Activated naive CD4-positive, alpha-beta T cell (primary cell): ENCODE data around the gene GLRX.

Experiments used
- DNase-seq, 4 experiments: peaks; one replicate each; lab custom pipeline; 2025; lab: John Stamatoyannopoulos, UW

GLRX gene, protein sequence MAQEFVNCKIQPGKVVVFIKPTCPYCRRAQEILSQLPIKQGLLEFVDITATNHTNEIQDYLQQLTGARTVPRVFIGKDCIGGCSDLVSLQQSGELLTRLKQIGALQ

DNA sequence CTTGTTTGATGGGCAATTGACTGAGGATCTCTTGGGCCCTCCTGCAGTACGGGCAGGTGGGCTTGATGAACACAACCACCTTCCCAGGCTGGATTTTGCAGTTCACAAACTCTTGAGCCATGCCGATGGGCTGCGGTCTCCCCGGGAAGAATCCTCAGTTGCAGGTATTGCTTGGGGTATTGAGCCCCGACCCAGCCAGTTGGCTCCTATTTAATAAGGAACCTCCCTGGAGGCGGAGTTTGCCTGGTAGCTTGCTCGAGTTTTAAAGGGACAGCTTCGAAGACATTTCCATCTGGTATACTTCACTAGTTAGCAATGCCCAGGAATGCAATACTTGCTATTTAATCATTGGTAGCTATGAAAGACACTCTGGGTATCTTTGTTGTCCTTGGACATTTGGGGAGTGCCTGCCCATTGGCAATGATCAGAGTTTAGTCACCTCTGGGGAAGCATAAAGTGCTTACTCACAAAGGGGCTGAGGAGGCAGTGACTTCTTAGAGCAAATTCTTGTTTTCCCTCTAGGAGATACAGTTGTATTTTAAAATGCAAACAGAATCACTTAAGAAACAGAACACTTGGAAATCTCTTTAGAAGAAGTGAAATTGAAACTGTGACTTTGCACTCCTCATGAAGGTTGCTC is at the start of gene GLRX:
GLRX (minus strand) TSS at position 185 of the 640 bp plus-strand sequence; CDS start at position 121, 64 bp downstream.
- peak in 2 of 4 experiments; percentile 26 to 38 for DNase-seq

DNA sequence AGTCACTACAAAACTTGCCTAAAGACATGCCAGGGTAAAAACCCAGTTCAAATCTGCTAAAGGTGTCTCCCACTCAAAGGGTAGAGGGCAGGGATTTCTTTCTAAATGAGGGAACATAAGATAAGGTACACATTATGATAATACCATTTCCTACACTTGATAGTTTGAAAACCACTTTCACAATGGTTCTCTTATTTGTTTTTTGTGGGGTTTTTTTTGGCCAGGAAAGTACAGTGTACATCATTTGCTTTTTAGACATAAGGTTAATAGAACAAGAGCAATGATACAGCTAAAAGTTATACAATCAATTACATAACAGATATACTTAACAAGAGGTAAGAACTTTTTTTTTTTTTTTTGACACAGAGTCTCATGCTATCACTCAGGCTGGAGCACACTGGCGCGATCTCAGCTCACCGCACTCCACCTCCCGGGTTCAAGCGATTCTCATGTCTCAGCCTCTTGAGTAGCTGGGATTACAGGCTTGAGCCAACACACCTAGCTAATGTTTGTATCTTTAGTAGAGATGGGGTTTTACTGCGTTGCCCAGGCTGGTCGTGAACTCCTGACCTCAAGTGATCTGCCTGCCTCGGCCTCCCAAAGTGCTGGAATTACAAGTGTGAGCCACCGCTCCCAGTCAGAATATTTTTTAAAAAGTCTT is 48.8 kb upstream of the GLRX start:
- DNase-seq = no peak

DNA sequence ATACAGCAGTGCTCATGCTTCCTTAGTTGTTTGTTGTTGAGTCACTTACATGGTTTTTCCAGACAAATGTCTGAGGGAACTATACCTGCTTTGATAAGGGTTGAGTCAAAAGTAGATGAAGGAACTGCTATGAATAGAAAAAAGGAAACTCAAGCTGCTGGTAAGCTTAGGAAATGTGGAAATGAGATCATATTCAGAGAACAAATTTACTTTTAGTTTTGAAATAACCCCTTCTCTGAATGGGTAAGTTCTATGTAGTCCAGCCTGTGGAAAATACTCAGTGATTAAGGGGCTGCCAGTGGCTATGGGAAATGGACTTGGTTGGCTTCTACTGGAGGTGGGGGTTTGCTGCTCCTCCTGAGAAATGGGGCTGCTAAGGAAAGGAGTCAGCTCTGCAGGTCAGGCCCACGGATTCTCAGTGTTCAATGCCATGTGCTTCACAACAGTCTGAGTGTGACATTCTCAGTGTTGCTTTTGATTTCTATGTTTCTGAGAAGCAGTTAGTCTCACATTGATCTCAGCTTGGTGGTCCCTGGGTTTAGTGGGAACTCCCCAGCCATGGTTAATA is 47.7 kb upstream of the GLRX start:
- peak in 1 of 4 experiments; percentile 4 for DNase-seq

DNA sequence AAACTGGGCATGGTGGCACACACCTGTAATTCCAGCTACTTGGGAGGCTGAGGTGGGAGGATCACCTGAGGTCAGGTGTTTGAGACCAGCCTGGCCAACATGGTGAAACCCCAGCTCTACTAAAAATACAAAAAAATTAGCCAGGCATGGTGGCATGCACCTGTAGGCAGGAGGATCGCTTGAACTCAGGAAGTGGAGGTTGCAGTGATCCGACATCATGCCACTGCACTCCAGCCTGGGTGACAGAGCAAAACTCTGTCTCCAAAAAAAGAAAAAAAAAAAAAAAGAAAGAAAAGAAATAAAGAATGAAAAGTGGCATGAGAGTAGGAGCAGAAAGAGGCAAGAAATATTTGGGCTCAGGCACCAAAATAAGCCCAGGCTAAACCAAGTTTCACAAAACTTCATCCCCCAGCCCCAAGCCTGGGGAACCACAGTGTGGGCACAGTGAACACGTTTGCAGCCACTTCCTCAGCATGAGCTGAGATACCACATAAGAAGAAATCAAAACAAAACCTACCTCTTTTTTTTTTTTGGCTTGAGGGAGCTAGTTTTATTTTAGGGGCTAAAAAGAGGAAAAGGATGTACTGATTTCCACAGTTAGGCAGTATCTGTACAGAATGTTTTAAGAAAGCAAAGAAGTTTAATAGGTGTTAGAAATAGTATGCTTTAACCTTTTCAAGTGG is 46.8 kb upstream of the GLRX start:
- DNase-seq = peak in 2 of 4 experiments; percentile 25 to 26

DNA sequence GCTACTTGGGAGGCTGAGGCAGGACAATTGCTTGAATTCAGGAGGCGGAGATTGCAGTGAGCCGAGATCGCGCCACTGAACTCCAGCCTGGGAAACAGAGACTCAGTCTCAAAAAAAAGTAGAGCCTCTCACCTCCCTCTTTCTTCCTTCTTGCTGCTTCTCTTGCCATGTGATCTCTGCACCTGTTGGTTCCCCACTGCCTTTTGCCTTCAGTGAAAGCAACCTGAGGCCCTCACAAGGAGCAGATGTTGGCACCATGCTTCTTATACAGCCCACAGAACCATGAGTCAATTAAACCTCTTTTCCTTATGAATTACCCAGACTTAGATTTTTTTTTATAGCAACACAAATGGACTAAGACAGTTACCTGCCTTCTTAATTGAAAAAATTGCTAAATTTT is 45.6 kb upstream of the GLRX start:
- no peak for DNase-seq

DNA sequence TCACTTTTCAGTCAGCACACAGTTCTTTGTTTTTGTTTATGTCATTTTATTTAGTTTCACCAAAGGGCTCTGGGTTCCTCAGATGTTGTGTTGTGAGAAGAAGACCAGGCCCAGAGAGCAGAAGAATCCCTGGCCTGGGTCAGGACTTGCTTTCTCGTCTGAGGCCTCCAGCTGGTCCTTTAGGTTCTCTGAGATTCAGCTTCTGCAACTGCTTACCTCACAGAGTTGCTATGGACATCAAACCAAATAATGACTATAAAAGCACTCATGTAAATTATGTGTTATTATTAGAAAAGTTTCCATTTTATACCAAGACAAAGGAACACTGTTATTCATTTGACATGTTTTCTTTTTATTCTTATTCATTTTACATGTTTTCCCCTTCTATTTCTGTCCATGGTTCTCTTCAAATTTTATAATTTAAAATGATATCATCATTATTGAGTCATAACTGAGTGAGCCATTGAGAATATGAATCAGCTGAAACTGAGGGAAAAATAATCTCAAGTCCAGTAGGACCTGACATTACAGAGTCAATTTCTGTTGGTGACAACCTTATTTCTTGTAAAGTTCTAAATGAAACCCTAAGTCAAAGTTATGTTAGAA is 44.0 kb upstream of the GLRX start:
- no peak for DNase-seq

DNA sequence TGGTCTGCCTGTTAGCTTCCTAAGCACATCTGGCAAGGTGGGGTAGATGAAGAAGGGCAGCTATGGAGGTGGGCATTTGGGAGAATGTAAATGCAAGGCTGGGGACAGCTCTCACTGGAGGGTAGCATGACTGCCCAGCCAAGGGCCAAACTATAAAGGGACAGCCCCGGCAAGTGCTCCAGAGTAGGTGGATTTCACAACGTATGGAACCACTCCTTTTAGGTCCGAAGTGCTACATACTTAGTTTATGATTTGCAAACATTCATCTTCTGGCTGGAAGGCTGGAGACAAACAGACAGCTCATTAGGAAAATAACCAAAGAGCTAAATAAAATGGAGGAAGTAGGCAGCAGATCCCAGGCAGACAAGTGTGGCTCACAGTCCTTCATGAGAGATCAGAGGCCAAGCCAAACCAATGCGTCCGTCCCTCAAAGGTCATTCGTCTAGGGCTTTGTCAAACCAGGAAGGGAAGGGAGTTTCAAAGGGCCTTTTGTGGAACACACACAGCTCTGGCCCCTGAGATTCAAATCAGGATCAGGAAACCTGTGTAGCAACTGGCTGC is 42.5 kb upstream of the GLRX start:
- DNase-seq = no peak

DNA sequence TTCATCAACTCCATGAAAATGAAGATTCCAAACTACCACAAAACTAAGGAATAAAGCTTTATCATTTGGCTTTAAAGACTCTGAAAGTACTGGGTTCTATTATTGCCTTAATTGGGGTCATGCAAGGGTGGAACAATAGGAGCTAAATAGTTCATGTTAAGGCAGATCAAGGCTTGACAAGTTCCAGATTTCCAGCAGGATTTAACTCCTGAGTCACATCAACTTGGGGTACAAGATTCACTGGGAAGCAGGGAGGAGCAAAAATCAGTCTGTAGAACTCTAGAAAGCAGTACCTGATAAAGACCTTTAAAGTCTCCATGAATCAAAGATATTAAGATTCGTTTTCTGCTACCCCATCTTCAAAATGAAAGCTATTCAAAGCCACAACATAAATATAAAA is 41.9 kb upstream of the GLRX start:
- no peak for DNase-seq

DNA sequence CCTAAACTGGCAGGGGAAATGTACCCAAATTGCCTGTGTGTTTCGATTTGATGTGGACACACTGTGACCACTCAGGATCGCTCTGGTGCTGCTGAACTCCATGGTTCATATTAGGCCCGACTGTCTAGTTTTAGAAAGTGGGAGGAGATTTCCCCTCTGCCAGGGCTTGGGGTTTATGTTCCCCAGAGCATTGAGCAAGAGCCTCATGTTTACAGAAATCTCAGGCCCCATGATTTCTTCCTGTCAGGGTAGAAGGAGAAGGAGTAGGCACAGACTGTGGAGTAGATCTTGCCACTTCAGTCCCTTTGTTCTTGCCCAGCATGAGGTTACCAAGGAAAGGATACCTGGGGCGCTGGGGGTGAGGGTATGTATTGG is 40.8 kb upstream of the GLRX start:
- no peak for DNase-seq

DNA sequence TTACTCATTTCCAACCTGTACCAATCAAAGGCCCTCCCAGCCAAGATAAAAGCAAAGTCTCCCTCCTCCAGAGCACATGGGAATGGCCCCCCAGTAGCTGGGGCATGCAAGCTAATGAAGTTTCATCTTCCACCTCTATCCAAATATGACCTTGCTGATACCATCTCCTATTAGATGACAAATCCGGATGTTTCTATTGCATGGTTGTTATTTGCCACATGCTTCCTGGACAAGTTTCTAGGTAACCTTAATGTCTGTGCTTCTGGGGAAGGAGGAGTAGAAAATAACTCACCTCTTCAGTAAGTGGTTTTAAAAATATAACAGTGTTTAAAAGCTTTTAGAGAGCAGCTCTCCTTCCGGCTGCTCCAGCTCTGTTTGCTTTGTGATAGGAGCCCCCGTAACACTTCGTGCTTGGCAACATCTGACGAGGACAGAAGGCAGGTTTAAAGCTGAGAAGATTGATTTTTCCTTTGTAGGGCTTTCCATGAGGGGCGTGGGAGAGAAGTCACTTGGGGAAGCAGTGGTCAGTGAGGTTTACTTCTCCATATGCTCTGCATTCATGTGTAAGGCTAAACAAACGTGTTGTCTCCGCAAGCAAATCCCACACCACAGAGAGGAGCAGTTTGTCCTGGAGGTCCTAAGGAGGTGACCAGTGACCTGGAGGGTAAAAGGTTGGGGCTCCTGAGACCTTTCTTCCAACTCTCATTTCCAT is 40.3 kb upstream of the GLRX start:
- DNase-seq = no peak

DNA sequence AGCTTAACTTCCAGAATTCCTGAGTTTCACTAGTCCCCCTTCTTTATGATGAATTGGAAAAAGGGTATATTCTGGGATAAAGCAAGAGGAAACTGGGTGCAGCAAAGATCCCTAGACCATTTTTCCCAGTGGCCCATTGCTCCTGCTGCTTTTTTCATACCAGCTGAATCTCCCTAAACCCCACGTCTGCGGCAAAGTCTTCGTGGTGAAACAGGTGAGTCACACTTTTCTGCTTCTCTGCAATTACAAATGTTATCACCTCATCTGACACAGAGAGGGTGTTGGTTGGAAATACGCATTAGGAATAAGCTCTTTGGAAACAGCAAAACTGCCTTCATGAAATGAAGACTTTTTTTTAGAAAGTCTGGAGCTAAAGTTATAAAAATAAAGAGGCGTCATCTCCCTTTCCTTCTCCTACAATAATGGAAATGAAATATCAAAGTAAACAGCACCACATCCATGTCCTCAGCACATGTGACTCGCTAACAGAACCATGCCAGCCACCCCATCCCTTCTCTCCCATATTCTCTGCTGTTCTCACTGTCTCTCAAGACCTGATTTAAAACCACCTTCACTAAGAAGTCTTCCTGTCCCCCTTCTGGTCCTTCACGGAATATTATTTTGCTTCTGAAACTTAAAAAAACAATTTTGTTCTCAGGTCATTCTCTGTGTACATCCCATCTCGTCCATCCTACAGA is 39.5 kb upstream of the GLRX start:
- DNase-seq = no peak

DNA sequence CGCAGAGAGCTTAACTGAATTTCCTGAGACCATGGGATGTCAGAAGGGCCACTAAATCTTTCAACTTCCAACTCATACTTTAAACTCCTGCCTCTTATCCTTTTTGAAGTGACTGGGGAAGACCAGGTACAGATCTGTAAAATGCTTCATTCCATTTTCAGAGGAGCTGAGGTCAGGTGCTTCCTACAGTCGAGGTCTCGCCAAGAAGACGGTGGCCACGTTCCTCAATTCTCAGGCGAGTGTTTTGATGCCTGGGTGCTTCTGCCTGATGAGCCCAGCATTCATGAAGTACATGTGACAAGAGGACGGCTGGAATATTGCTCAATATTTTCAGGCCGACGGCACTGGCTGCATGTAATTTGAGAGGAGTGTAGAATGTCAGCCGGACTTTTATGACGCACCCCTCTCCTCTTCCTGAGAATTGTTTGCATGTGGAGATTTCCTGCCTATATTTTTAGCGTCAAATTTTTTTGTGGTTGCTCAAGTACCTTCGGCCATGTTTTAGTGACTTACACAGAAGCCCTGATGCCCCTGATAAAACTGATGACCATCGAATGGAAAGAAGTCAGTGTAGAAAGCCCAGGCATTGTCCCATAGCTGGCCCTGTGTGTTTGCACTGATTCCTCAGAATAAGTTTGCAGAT is 38.8 kb upstream of the GLRX start:
- DNase-seq = no peak

DNA sequence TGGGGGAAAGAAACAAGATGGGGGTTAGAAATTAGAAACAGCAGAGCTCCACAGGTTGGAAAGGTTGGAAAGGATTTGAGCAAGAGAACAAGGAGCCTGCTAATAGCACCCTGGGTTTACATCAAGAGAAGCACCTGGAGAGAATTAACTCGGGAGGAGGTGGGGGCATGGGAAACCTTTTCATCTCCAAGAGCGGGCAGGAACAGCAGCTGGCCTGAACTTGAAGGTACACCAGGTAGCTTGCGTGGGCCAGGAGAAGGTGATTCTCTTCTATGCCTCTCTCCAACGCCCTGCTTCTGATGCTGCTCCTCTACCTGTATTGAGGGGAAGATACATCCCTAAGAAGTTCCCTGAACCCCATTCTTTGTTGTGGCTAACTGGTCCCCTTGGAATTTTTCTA is 37.1 kb upstream of the GLRX start:
- no peak for DNase-seq

DNA sequence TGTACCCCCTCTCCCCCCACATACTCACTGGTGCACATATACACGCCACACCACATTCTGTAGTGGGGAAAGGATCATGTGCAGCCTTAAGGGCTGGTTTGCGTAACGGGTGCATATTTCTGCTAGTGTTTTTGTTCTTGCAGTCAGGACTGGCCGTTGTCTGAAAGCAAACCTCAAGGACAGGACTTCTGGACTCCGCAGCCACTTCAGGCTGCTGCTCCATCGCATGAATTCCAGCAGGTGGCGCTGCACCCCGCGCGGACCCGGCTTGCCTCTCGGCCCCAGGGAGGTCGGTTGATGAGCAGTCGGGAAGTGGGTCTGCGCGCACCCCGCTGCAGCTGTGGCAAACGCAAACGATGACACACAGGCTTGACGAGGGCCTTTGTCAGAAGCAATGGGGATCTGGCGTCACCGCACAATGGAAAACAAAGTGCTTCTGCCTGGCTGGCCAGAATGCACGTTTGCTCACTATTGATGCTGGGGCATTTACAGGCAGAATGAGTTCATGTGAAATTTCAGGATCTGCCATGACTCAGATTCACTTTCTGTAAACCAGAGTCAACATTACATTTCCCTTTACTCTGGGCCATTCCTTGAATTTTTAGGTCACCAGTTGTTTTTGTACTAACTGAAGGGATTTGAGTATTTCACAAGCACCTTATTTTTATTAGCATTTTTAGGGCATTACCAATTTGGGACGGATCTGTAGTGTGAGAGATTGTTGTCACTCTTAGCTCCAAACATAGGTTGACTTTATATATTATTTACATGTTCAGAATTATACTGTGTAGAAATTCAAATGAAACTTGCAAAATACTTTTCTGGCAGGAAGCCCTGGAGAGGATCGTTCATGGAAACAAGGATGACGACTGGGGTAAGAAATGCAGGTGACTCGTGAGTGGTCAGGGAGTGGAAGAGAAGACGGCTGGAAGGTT is 36.4 kb upstream of the GLRX start:
- peak; percentile 85 to 90 (median 88) for DNase-seq

DNA sequence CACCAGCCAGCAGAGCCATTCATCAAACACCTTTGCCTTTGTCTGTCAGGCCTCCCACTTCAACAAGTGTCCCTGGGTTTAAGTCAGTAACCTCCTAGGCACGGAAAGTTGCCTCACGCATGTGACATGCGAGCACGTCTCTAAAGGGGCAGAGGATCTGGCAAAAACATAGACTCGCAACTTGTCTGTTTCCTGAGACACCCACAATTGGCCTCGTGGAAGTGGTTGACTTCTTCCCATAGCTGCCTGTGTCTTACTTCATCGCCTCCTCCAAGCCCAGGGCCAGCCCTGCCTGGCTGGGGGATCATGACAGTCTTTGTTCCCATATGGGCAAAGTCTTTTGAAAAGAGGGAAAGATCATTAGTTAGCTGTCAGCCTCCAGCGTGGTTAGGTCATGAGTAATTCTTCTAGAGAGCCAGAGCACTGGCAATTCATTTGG is 35.5 kb upstream of the GLRX start:
- no peak for DNase-seq

DNA sequence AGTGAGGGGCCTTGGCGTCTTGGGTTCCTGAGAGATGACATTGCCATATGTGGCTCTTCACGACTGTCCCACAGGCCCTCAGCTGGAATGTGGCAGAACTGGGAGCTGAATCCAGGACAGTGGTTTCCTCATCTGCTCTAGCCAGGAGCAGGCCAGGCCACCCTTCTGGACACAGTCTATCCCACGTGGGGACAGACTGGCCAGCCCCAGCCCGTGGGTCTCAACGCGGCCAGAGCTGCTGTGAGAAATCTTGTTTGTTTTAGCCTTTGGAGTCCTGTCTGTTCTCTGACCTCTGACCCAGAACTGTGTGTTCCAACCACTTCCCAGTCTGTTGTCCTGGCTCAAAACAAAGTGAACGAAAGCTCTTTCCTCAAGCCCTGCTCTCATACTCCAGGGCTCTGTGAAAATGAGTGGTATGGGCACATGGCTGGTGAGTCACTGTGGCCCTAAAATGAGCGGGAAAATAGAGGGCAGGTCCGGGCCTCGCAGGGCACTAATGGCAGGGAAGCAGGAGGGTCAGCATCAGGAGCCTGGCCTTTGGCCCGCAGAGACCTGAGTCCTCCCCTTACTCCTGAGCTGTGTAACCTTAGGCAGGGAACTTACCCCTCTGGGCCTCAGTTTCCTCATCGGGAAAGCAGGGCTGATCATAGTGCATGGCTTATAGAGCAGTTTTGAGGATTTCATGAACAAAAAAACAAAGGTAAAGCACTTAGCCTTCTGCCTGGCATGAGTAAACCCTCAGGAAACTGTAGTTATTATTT is 34.8 kb upstream of the GLRX start:
- DNase-seq = no peak

DNA sequence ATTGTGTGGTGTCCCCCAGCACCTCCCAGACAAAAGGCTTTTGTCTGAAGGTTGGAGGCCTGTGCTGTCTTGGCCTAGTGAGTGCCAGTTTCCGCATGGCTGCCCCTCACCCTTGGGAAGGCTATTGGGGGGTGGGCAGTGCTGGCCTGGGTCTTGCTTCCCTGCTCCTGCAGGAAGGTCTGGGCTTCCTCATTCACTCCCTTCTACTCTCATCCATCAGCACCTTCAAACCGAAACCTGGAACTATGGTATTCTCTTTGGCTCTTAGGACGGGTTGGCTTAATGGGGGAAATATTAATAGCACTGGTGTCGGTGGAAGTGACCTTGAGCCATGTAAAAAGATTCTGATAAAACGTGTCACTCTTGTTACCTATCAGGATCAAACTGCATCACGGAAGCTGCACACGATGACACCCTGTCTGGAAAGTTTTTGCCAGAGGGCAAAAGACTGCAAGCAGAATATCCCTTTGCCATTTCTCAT is 34.0 kb upstream of the GLRX start:
- DNase-seq = no peak

DNA sequence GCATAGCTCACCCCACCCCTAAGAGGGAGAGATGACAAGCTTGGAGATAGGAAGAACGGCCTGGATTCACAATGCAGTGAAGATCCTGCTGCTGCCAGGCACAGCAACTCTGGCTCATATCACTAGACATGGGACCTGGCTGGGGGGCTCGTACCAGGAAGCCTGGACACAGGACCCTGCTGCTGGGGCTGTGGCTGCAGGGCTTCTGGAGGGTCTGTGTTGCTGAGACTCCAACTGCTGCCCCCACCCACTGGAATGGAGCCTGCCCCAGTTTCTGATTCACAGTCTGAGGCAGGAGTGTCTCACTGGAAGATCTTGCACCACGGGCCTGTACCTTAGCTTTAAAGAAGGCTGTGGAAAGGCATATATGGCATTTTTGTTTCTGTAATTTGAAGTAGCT is 31.0 kb upstream of the GLRX start:
- DNase-seq = no peak
